Activated T-cell treated with anti-CD3 and anti-CD28 coated beads, Interleukin-2, amount 50 U/mL, for 48 hours (primary cell): ENCODE data around the gene FMO1.
"Not testable (repeated sequence)": the region's sequence is repeated elsewhere in the genome, so short reads cannot be mapped to it uniquely, and the experiment has no call there.

Experiments
- DNase-seq, 2 experiments: peaks; one replicate each; pipeline ENCODE4 v3.0.0-alpha.2; 2020

Gene FMO1

DNA sequence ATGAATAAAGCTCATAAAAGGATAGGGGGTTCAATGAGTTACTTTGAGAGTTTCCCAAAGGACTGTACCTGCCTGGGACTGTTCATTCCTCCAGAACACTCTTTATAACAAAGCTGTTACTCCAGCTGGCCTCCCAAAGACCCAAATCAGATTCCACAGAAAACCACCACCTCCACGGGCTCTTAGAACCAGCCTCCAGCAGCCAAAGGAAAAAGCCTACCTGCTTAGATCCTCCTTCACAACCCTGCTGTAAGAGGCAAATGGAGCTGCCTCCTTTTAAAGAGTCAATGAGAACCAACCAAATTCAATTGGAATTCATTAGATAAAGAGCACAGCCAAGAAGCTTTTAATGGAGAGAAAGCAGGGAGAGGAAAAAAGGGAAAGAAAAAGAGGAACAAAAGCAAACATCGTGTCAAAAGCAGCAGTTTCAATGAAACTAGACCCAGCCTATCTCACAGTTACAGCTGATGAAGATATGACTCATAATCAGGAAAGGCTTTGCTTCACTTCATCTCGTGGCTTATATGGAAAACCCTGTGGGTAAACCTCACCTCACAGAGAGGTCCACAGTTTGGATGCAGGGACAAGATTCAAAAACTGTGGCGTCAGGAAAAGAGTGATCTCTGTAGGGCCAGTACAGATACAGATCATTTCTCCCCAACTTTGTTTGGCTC, 37.9 kb downstream of the FMO1 start:
- no peak for DNase-seq

DNA sequence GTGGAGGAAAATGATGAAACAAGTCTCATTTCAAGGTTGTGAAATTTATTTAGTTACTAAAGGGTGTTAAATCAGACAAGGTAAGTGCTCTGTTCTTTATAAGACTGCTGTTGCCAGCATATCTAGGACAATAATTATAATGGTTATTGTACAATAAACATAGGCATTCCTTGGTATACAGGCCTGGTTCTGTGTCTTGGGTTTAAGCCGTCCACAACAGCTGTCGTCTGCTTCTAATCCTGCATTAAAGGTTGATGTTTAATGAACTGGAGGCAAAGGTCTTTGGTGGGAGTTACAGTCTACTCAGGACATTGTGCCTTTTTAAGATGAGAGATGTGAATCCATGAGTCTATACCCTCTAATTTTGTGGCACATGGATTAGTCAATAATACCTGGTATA, 42.3 kb downstream of the FMO1 start:
- DNase-seq: no peak

DNA sequence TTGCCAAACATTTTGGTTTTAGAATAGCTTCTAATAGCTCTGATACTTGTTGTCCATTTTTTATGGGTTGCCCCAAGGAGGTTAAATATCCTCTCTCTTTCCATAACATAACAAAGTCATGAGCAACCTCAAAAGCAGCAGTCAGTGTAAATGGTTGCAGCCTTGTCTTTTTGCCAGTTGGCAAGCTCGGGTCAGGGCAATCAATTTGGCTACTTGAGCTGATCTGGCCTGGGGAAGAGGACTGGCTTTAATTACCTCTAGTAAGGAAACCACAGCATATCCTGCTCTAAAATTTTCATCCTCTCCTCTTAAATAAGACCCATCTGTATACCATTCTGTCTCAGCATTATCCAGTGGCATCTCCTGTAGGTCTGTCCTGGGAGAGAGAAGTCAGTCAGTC, 44.5 kb downstream of the FMO1 start:
- DNase-seq: no peak

- not testable (repeated sequence) for DNase-seq
Observed at GRCh38 chr1:171295383-171295782, 47.1 kb downstream of the FMO1 start.

GRCh38 chr1:171295821-171296220, 47.5 kb downstream of the FMO1 start:
- DNase-seq: no peak

DNA sequence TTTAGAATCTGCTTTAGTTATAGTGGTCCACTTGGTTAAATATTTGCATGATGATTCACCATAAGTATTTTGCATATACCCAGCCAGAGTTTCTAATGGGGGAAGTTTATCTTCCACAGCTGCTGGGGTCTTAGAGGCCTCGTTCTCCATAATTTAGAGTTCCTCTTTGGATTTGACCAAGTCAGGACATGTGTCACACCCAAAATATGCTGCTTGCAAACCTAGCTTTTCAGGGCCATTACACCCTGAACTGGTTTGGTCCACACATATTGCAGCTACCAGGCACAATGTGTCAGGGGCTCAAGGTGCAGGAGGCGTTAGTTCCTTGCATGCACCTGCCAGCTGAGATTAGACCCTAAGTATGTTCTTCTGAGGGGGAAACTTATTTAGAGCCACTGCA, 48.6 kb downstream of the FMO1 start:
- DNase-seq: no peak

DNA sequence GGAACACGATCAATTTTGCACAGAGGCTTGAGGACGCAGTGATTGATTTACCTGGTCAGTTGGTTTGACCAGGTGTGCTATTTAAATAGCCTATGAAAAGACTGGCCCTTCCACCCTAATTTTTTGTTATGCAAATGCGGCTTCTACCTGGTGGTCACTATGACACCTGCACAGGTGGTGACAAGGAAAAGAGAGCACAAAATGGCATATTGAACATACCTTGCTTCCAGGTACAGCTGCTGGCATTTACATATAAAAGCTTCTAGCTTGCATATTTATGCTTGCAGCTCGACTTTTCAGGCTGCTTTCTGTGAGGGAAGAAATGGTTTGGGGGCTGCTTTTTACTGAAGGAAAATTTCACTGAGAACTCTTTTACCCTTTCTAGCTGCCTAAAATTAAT, 50.4 kb downstream of the FMO1 start:
- no peak for DNase-seq

DNA sequence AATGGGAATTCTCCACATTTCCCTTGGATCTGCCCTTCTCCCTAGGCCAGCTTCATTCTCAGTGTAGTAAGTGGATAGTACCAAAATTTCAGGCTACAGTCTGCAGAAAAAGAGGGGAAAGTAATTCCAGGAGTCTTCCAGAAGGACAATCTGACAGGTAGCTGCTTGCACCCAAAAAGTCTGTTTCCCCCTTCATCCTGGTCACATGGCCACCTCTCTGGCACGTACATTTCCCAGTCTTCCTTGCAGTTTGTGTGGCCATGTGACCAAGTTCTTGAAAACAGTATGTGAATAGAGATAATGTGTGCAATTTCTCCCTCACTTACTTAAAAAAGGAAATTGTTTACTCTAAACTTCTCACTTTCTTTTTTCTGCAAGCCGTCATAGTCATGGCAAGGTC, 51.0 kb downstream of the FMO1 start:
- no peak for DNase-seq

DNA sequence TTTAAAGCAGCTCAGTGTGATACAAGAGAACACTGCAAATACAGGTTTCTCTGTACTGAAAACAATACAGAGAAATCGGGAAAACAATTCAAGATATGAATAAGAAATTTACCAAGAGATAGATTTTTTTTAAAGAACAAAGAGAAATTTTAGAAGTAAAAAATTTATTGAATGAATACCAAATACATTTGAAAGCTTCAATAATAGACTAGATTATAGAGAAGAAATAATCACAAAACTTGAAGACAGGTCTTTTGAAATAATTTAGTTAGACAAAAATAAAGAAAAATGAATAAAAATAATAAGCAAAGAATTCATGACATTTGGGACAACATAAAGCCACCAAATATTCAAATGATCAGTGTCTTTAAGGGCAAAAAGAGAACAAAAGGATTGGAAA, 52.1 kb downstream of the FMO1 start:
- no peak for DNase-seq

GRCh38 chr1:171310661-171311087, 62.4 kb downstream of the FMO1 start:
- DNase-seq: no peak

DNA sequence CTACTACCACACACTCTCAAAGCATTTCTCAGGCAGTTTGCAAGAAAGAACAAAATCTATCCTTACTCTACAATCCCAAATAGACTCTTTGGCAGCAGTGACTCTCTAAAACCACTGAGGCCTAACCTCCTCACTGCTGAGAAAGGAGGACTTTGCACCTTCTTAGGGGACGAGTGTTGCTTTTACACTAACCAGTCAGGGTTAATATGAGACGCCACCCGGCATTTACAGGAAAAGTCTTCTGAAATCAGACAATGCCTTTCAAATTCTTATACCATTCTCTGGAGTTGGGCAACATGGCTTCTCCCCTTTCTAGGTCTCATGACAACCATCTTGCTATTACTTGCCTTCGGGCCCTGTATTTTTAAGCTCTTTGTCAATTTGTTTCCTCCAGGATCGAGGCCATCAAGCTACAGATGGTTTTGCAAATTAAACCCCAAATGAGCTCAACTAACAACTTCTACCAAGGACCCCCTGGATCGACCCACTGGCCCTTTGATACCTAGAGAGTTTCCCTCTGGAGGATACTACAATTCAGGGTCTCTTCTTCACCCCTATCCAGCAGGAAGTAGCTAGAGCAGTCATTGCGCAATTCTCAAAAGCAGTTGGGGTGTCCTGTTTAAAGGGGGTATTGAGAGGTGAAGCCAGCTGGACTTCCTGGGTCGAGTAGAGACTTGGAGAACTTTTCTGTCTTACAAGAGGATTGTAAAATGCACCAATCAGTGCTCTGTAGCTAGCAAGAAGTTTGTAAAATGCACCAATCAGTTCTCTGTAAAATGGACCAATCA, 63.7 kb downstream of the FMO1 start:
- DNase-seq: no peak

- DNase-seq: no peak
Observed at GRCh38 chr1:171313319-171313834, 65.1 kb downstream of the FMO1 start.

DNA sequence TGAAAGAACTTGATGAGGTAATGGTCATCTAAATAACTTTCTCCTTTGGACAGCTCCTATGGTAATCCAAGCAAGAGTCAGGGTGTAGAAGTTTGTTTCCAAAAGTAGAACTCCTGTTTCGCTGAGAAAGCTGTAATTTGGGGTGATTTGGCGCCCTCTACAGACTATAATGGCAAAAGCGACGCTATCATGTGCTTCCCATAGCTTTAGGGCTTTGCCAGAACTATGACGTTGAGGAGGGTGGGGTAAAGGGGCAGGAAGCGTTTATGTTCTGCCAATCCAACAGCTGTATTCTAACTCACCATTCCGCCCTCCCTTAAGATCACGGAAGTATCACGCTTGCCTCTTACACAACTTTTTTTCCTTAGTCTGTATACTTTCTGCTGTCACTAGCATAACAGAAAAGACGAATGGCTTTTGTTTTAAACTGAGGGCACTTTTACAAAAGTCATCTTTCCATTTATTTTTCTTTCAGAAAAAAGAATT, 65.6 kb downstream of the FMO1 start, which contains the start of gene FMO4:
Gene FMO4 (plus strand): TSS at position 349 of the 486 bp plus-strand sequence. CDS start 5,643 bp downstream, outside the sequence.
- DNase-seq: peak; percentile 80 to 81

DNA sequence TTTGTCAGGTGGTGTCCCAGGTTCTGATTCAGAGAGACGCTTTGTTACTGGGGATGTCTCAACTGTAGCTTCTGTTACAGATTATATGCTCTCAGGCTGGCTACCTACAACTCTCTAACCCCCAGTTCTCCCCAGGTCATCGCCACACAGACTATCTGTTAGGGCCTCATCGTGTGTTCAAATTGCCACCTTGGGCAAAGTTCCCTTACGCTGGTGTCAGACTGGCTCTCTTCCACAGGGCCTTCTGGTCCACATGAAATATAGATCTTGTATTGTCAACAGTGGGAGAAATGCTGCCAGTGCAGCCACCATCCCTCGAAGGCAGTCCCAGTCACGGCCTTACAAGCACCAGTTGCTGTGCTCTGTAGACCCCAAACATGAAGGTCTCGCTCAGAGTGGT, 81.0 kb downstream of the FMO1 start:
- no peak for DNase-seq

- no peak for DNase-seq
Observed at GRCh38 chr1:171334024-171334640, 85.8 kb downstream of the FMO1 start.
